Peyer's patch (tissue), 4 donors: Measurements from ENCODE around the gene MEF2A. TPM values are rescaled to one million over a fixed set of nuclear protein-coding genes. Genes with fewer than 3 reads are reported as not detected.
"Not testable (repeated sequence)": the region's sequence is repeated elsewhere in the genome, so short reads cannot be mapped to it uniquely, and the experiment has no call there.

Source experiments
- DNase-seq, 3 donors: peaks; one replicate each; pipeline ENCODE4 v3.0.0-alpha.2; 2017 to 2019
- H3K27ac ChIP-seq, 4 donors: fragments of 200-600 bp; sonication (generic); one replicate each; pipeline ENCODE4 v1.5.1; 2016 to 2019
- H3K27me3 ChIP-seq, 2 donors: fragments of 200-600 bp; sonication (generic); one replicate each; pipeline ENCODE4 v1.5.1; 2019
- H3K36me3 ChIP-seq, 3 donors: fragments of 200-600 bp; sonication (generic); one replicate each; pipeline ENCODE4 v1.5.1; 2016 to 2019
- H3K4me1 ChIP-seq, 4 donors: fragments of 200-600 bp; sonication (generic); one replicate each; pipeline ENCODE4 v1.5.1; 2016 to 2019
- H3K4me3 ChIP-seq, 4 donors: fragments of 200-600 bp; sonication (generic); 1 replicate in 3 of 4; 2 replicates in 1 of 4; pipeline ENCODE4 v1.5.1; 2016 to 2019; ENCODE audit warnings: mild to moderate bottlenecking in 1 of 4
- H3K9me3 ChIP-seq, 4 donors: fragments of 200-600 bp; sonication (generic); one replicate each; pipeline ENCODE4 v1.5.1; 2016 to 2019; ENCODE audit warnings: mild to moderate bottlenecking in 1 of 4
- CTCF ChIP-seq, 6 experiments: fragments of 450-650 bp in 4 of 6; fragments of 200-600 bp in 2 of 6; sonication (generic) in 1 of 6; IDR thresholded peaks; one replicate each; pipeline ENCODE4 v1.5.1; 2017 to 2019; ENCODE audit warnings: antibody characterized with exemption in 6 of 6, mild to moderate bottlenecking in 3 of 6, moderate library complexity in 1 of 6
- POLR2A ChIP-seq, 2 donors: fragments of 450-650 bp; IDR thresholded peaks; one replicate each; pipeline ENCODE4 v1.5.1; 2017; ENCODE audit warnings: antibody characterized with exemption in 2 of 2, mild to moderate bottlenecking in 2 of 2, moderate library complexity in 2 of 2
- total RNA-seq, 4 donors: library from RNA; depleted of rRNA; stranded (reverse); fragments of >200 nt; gene quantifications; one replicate each; pipeline ENCODE4 v1.1.0, GENCODE V29; 2016

MEF2A gene
- total RNA-seq, 4 donors from 2014 or later, result 34.1 to 94.1 (median 41.4) TPM

- DNase-seq, result peak in 1 of 3 donors; percentile 47
- Histone ChIP-seq H3K36me3 (peaks cover 0 to 20% (median 0%) of the 10 kb centered on the region in 3 donors), H3K9me3 (no peaks in the 10 kb centered on the region), H3K27me3 (no peaks in the 10 kb centered on the region), H3K27ac (no peak overlapping the region), H3K4me1 (peaks cover 0 to 11% (median 1%) of the 10 kb centered on the region in 4 donors), H3K4me3 (no peak overlapping the region)
- no peak for TF ChIP-seq POLR2A (IDR thresholded peaks at IDR 0.05)
- peak in 1 of 6 experiments; percentile 37 for TF ChIP-seq CTCF (IDR thresholded peaks at IDR 0.05)
These were observed 164.1 kb downstream of the MEF2A start for GRCh38 chr15:99729920-99730319.

- Histone ChIP-seq H3K27ac (no peak overlapping the region), H3K36me3 (peaks cover 0 to 20% (median 0%) of the 10 kb centered on the region in 3 donors), H3K4me3 (peak overlapping the region in 2 of 4 donors; percentile 84 to 97), H3K27me3 (no peaks in the 10 kb centered on the region), H3K4me1 (peaks cover 0 to 11% (median 1%) of the 10 kb centered on the region in 4 donors), H3K9me3 (no peaks in the 10 kb centered on the region)
- TF ChIP-seq CTCF (IDR thresholded peaks at IDR 0.05) (no peak), POLR2A (IDR thresholded peaks at IDR 0.05) (no peak)
- peak in 2 of 3 donors; percentile 46 to 60 for DNase-seq
These were observed 165.7 kb downstream of the MEF2A start for GRCh38 chr15:99731336-99732123.

- H3K4me1 ChIP-seq, result peaks cover 0 to 11% (median 1%) of the 10 kb centered on the region in 4 donors
- peak overlapping the region; percentile 77 to 94 (median 89) for H3K27ac ChIP-seq
- H3K9me3 ChIP-seq, result no peaks in the 10 kb centered on the region
- peak in 1 of 3 donors; percentile 46 for DNase-seq
- no peaks in the 10 kb centered on the region for H3K27me3 ChIP-seq
- no peak for TF ChIP-seq POLR2A (IDR thresholded peaks at IDR 0.05)
- TF ChIP-seq CTCF (IDR thresholded peaks at IDR 0.05), result no peak
- peaks cover 0 to 20% (median 0%) of the 10 kb centered on the region in 3 donors for H3K36me3 ChIP-seq
- peak overlapping the region; percentile 79 to 99 (median 90) for H3K4me3 ChIP-seq
These were observed 166.5 kb downstream of the MEF2A start for GRCh38 chr15:99732124-99732750.

GRCh38 chr15:99732751-99733267 lies 167.0 kb downstream of the MEF2A start:
- peaks cover 0 to 18% (median 0%) of the 10 kb centered on the region in 3 donors for H3K36me3 ChIP-seq
- H3K4me1 ChIP-seq, result peaks cover 0 to 11% (median 1%) of the 10 kb centered on the region in 4 donors
- TF ChIP-seq POLR2A (IDR thresholded peaks at IDR 0.05), result no peak
- TF ChIP-seq CTCF (IDR thresholded peaks at IDR 0.05), result no peak
- DNase-seq, result no peak
- no peaks in the 10 kb centered on the region for H3K9me3 ChIP-seq
- peak overlapping the region; percentile 77 to 94 (median 89) for H3K27ac ChIP-seq
- no peaks in the 10 kb centered on the region for H3K27me3 ChIP-seq
- H3K4me3 ChIP-seq, result peak overlapping the region; percentile 79 to 99 (median 90)

- Histone ChIP-seq H3K36me3 (peaks cover 0 to 11% (median 0%) of the 10 kb centered on the region in 3 donors), H3K9me3 (no peaks in the 10 kb centered on the region), H3K4me3 (peak within 1 kb of the TSS; percentile 79 to 99 (median 90)), H3K4me1 (peaks cover 0 to 11% (median 1%) of the 10 kb centered on the region in 4 donors), H3K27ac (peak within 1 kb of the TSS; percentile 77 to 94 (median 89)), H3K27me3 (no peaks in the 10 kb centered on the region)
- TF ChIP-seq POLR2A (IDR thresholded peaks at IDR 0.05) (peak; percentile 58 to 64), CTCF (IDR thresholded peaks at IDR 0.05) (no peak)
- DNase-seq, result peak; percentile 100
These were observed 167.7 kb downstream of the MEF2A start, which contains the start of gene LYSMD4 for GRCh38 chr15:99733268-99734039. TSS of gene LYSMD4 (minus strand) at chr15:99733437. CDS start at chr15:99731999, 1,438 bp downstream.

GRCh38 chr15:99734040-99734291 lies 168.2 kb downstream of the MEF2A start:
- Histone ChIP-seq H3K4me3 (peak overlapping the region in 3 of 4 donors; percentile 84 to 99 (median 97)), H3K27ac (peak overlapping the region; percentile 77 to 94 (median 89)), H3K4me1 (peaks cover 0 to 11% (median 1%) of the 10 kb centered on the region in 4 donors)
- H3K9me3 ChIP-seq, H3K36me3 ChIP-seq, DNase-seq, H3K27me3 ChIP-seq: not testable (repeated sequence)
